Activated CD8-positive, alpha-beta memory T cell treated with anti-CD3 and anti-CD28 coated beads, Interleukin-2, amount 10 ng/mL, durations not matched to agents 7 days and 5 days (primary cell): ENCODE measurements around the gene SBNO2. TPM values are rescaled to one million over a fixed set of nuclear protein-coding genes. Genes with fewer than 3 reads are reported as not detected.

Experiments used
- ATAC-seq: fragments of 150-1000 bp; cut with Tn5 transposase; one replicate; pipeline ENCODE4 v1.10.0; 2021; ENCODE audit warnings: moderate library complexity
- CTCF ChIA-PET: fragments of 350-600 bp; sonication (Branson Sonifier 250); formaldehyde crosslinking; loops from one replicate; lab custom pipeline; 2021; ENCODE audit warnings: antibody characterized with exemption; lab: Charles Lee
- DNase-seq: peaks from one replicate; pipeline ENCODE4 v3.0.0-alpha.2; 2020
- H3K27ac Mint-ChIP-seq: one replicate; pipeline ENCODE4 v1.8.0; 2021; ENCODE audit warnings: mild to moderate bottlenecking, mixed read lengths
- H3K27me3 Mint-ChIP-seq: one replicate; pipeline ENCODE4 v1.8.0; 2021; ENCODE audit warnings: mixed read lengths
- H3K36me3 Mint-ChIP-seq: one replicate; pipeline ENCODE4 v1.8.0; 2021; ENCODE audit warnings: mild to moderate bottlenecking, mixed read lengths
- H3K4me1 Mint-ChIP-seq: one replicate; pipeline ENCODE4 v1.8.0; 2021; ENCODE audit warnings: mixed read lengths
- H3K4me3 Mint-ChIP-seq: one replicate; pipeline ENCODE4 v1.8.0; 2021; ENCODE audit warnings: mild to moderate bottlenecking, moderate library complexity, mixed read lengths
- H3K9me3 Mint-ChIP-seq: one replicate; pipeline ENCODE4 v1.8.0; 2022; ENCODE audit warnings: low read depth, mixed read lengths
- total RNA-seq, 2 experiments: library from RNA; stranded (reverse); gene quantifications; one replicate each; pipeline ENCODE4 v1.2.3, GENCODE V29; 2021

Gene SBNO2
- total RNA-seq, 2 experiments from 2014 or later = 50.6 to 74.7 TPM

GRCh38 chr19:1159864-1160595 is 14.0 kb downstream of the SBNO2 start:
- CTCF ChIA-PET = no interaction called here
- Mint-ChIP-seq H3K27ac (no peak overlapping the region), H3K4me1 (no peaks in the 10 kb centered on the region)

GRCh38 chr19:1158885-1159448 is 15.1 kb downstream of the SBNO2 start:
- Mint-ChIP-seq H3K4me3 (no peak overlapping the region), H3K9me3 (no peaks in the 10 kb centered on the region), H3K4me1 (no peaks in the 10 kb centered on the region), H3K36me3 (no peaks in the 10 kb centered on the region), H3K27ac (no peak overlapping the region), H3K27me3 (no peaks in the 10 kb centered on the region)
- ATAC-seq = no peak
- CTCF ChIA-PET = no interaction called here
- DNase-seq = no peak

More at GRCh38 chr19:1159864-1160595, 14.0 kb downstream of the SBNO2 start:
- no peaks in the 10 kb centered on the region for H3K27me3 Mint-ChIP-seq
- DNase-seq (no peak), ATAC-seq (no peak)
- no peak overlapping the region for H3K4me3 Mint-ChIP-seq
- no peaks in the 10 kb centered on the region for H3K9me3 Mint-ChIP-seq
- no peaks in the 10 kb centered on the region for H3K36me3 Mint-ChIP-seq

GRCh38 chr19:1157931-1158884 is 15.9 kb downstream of the SBNO2 start:
- CTCF ChIA-PET = no interaction called here
- Mint-ChIP-seq H3K9me3 (no peaks in the 10 kb centered on the region), H3K27ac (no peak overlapping the region), H3K4me1 (no peaks in the 10 kb centered on the region), H3K36me3 (no peaks in the 10 kb centered on the region), H3K4me3 (no peak overlapping the region), H3K27me3 (no peaks in the 10 kb centered on the region)
- ATAC-seq (no peak), DNase-seq (no peak)

DNA sequence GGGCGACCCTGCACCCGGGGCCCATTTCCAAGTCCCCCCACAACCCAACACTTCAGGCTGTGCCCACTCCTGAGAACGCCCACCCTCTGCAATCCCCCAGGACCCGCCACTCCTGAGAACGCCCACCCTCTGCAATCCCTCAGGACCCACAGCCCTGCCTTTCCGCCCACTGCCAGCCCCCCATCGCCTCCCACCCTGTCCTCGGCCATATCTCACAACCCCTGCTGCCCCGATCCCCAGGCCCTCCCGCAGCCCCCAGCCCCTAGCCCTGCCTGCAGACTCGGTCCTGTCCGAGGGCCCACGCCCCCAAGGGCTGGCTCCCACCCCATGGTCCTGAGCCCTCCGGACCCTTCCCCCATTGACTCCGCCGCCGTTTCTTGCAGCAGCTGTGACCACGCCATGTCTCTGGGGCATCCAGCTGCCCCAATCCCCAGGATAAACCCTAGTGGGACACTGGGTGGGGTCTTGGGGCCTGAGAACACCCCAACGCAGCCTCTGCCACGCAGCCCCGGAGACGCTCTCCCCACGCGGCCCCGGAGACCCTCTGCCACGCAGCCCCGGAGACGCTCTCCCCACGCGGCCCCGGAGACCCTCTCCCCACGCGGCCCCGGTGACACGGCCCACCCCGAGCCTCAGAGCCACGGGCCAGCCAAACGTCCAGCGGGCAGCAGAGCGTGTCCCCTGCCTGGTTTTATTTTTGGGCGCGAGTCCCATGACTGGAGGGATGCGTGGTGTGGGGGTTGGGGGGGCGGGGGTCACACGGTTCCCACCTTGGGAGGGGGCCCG is 17.0 kb downstream of the SBNO2 start:
- DNase-seq (no peak), ATAC-seq (no peak)
- Mint-ChIP-seq H3K36me3 (peaks cover 3% of the 10 kb centered on the region), H3K4me3 (no peak overlapping the region), H3K27ac (no peak overlapping the region), H3K9me3 (no peaks in the 10 kb centered on the region), H3K27me3 (no peaks in the 10 kb centered on the region), H3K4me1 (no peaks in the 10 kb centered on the region)
- CTCF ChIA-PET = no interaction called here

- Mint-ChIP-seq H3K27ac (no peak overlapping the region), H3K4me1 (no peaks in the 10 kb centered on the region), H3K9me3 (no peaks in the 10 kb centered on the region), H3K36me3 (peaks cover 5% of the 10 kb centered on the region), H3K27me3 (no peaks in the 10 kb centered on the region), H3K4me3 (no peak overlapping the region)
- ATAC-seq = no peak
- CTCF ChIA-PET = no interaction called here
- DNase-seq = no peak
Observed at GRCh38 chr19:1156305-1156801, 17.7 kb downstream of the SBNO2 start.

DNA sequence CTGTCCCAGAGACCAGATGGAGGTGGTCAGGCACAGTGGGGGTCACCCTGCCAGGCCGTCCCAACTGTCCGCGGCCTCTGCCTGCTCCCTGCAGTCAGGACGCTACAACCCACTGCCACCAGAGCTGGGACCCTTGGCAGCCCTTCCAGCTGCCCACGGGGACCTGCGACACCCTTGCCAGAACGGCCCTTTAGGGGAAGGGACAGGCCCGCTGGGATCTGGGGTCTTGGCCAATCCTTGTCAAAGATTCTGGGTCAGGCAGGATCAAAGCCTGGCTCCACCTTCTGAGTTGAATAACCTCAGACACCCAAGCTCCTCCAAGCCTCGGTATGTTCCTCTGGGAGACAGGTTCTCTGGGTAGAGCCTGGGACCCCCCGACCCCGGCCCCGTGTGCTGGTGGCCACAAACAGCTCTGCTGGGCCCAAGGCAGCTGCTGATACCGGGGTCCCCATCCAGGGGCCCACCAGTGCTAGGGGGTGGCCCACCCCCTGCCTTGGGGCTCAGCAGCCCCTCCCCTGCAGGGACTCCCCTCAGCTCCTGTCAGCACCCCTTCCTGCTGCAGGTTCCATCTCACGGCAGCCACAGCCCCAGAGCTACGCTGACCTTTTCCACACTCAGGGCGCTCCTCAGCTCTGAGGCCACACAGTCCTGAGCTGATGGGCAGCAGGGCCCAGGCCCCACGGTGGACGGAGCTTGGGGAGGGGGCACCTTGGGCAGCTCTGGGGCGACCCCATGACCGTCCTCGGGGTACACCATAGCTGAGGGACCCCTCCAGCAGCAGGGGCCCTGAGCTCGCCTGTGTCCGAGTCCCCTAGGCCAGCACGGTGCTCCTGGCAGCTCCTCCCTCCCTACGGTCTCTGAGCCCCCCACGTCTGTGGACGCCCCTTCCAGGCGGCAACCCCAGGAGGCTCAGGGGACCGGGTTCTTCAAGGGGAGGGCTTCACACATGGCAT is 18.4 kb downstream of the SBNO2 start:
- DNase-seq (no peak), ATAC-seq (no peak)
- Mint-ChIP-seq H3K9me3 (no peaks in the 10 kb centered on the region), H3K4me3 (no peak overlapping the region), H3K36me3 (peaks cover 5% of the 10 kb centered on the region), H3K27ac (no peak overlapping the region), H3K27me3 (no peaks in the 10 kb centered on the region), H3K4me1 (no peaks in the 10 kb centered on the region)
- CTCF ChIA-PET = no interaction called here

DNA sequence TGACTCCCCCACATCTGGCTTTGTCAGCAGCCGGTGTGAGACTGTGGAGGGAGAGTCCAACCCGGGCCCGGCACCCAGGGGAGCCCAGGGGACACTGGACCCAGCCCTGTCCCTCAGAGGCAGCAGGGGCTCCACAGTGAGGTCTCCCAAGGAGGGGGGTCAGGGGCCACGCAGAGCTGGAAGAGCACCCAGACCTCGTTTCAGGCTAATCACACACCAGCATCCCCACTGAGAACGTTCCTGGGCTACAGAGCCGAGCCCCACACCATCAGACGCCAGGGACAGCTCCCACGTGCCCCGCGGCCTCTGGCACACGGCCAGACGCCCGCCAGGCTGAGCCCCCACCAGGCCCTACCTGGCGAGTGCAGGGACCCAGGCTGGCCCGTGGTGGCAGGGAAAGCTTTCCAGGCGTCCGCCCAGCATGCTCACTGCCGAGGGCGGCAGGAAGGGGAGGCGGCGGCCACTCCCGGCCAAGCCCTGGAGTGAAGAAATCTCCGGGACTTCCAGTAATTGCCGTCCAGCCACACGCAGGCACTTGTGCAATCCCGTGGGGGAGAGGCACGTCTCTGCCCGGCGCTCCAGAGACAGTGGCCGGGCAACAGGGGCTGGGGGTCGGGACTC is 19.2 kb downstream of the SBNO2 start:
- Mint-ChIP-seq H3K36me3 (peaks cover 5% of the 10 kb centered on the region), H3K27ac (no peak overlapping the region), H3K4me3 (no peak overlapping the region), H3K27me3 (no peaks in the 10 kb centered on the region), H3K9me3 (no peaks in the 10 kb centered on the region), H3K4me1 (no peaks in the 10 kb centered on the region)
- DNase-seq (no peak), ATAC-seq (no peak)
- CTCF ChIA-PET = no interaction called here

- Mint-ChIP-seq H3K36me3 (peaks cover 5% of the 10 kb centered on the region), H3K4me3 (no peak overlapping the region), H3K27me3 (no peaks in the 10 kb centered on the region), H3K9me3 (no peaks in the 10 kb centered on the region), H3K27ac (no peak overlapping the region), H3K4me1 (no peaks in the 10 kb centered on the region)
- no peak for DNase-seq
- no peak for ATAC-seq
- CTCF ChIA-PET = no interaction called here
Observed at GRCh38 chr19:1153891-1154730, 20.0 kb downstream of the SBNO2 start.

GRCh38 chr19:1151917-1152587 is 22.0 kb downstream of the SBNO2 start:
- CTCF ChIA-PET = no interaction called here

GRCh38 chr19:1151037-1151724 is 22.9 kb downstream of the SBNO2 start:
- peaks cover 5% of the 10 kb centered on the region for H3K36me3 Mint-ChIP-seq
- no peak overlapping the region for H3K4me3 Mint-ChIP-seq
- no peaks in the 10 kb centered on the region for H3K27me3 Mint-ChIP-seq
- H3K9me3 Mint-ChIP-seq = no peaks in the 10 kb centered on the region
- H3K4me1 Mint-ChIP-seq = no peaks in the 10 kb centered on the region
- no peak overlapping the region for H3K27ac Mint-ChIP-seq
- DNase-seq (no peak), ATAC-seq (peak; percentile 35)
- CTCF ChIA-PET = interaction anchor here (1.0 kb wide), 1 partner anchor 38 kb away, joined by 3 read pairs; no protein-coding TSS in a partner anchor

More at GRCh38 chr19:1151917-1152587, 22.0 kb downstream of the SBNO2 start:
- Mint-ChIP-seq H3K36me3 (peaks cover 5% of the 10 kb centered on the region), H3K27me3 (no peaks in the 10 kb centered on the region), H3K4me3 (no peak overlapping the region), H3K9me3 (no peaks in the 10 kb centered on the region), H3K27ac (no peak overlapping the region), H3K4me1 (no peaks in the 10 kb centered on the region)
- DNase-seq (no peak), ATAC-seq (no peak)
